Adrenal gland (tissue), 12 donors: ENCODE results near the gene C3AR1. TPM values are rescaled to one million over a fixed set of nuclear protein-coding genes. Genes with fewer than 3 reads are reported as not detected.
"Not testable (repeated sequence)": the region's sequence is repeated elsewhere in the genome, so short reads cannot be mapped to it uniquely, and the experiment has no call there.

ENCODE experiments used
- DNase-seq, 7 donors: peaks; one replicate each; pipeline ENCODE4 v3.0.0-alpha.2; 2019 to 2020
- H3K27ac ChIP-seq, 5 donors: fragments of 200-600 bp; sonication (generic) in 4 of 5; 1 replicate in 3 of 5; 2 replicates in 2 of 5; pipeline versions ENCODE4 v1.5.1 to v1.8.0; 2016 to 2020; ENCODE audit warnings: mild to moderate bottlenecking in 1 of 5
- H3K27me3 ChIP-seq: fragments of 200-600 bp; 2 replicates; pipeline ENCODE4 v1.8.0; 2021
- H3K36me3 ChIP-seq, 2 donors: fragments of 200-600 bp; replicated peaks in 1 of 2; 1 replicate in 1 of 2; 2 replicates in 1 of 2; pipeline versions ENCODE4 v1.5.1 to v1.8.0; 2018 to 2022
- H3K4me1 ChIP-seq, 2 donors: fragments of 200-600 bp; replicated peaks in 1 of 2; 1 replicate in 1 of 2; 2 replicates in 1 of 2; pipeline versions ENCODE4 v1.5.1 to v1.8.0; 2018 to 2021
- H3K4me3 ChIP-seq, 4 donors: fragments of 200-600 bp; sonication (generic) in 3 of 4; one replicate each; pipeline ENCODE4 v1.5.1; 2016 to 2018
- H3K9me3 ChIP-seq, 3 donors: fragments of 200-600 bp; sonication (generic) in 1 of 3; replicated peaks in 1 of 3; 1 replicate in 2 of 3; 2 replicates in 1 of 3; pipeline versions ENCODE4 v1.5.1 to v1.8.0; 2016 to 2021
- CTCF ChIP-seq, 6 experiments: fragments of 450-650 bp in 4 of 6; fragments of 200-600 bp in 2 of 6; sonication (generic) in 1 of 6; IDR thresholded peaks; 1 replicate in 5 of 6; 2 replicates in 1 of 6; pipeline versions ENCODE4 v1.5.1 to v1.8.0; 2016 to 2021; ENCODE audit warnings: antibody characterized with exemption in 6 of 6, mild to moderate bottlenecking in 2 of 6, moderate library complexity in 1 of 6
- POLR2A ChIP-seq, 2 donors: fragments of 450-650 bp; IDR thresholded peaks; one replicate each; pipeline ENCODE4 v1.6.1; 2017; ENCODE audit warnings: antibody characterized with exemption in 2 of 2, mild to moderate bottlenecking in 2 of 2, moderate library complexity in 1 of 2
- WGBS, 4 donors: extraction: QIAGEN DNeasy Blood & Tissue Kit in 2 of 4; methylation state at CpG; one replicate each; pipeline versions ENCODE4 v1.1.5 to v1.1.7; 2013 to 2017; 5-methylcytosine and 5-hydroxymethylcytosine counted together
- intact Hi-C, 2 donors: fragments of 100-400 bp; cut with DNase I; formaldehyde crosslinking; loops; one replicate each; pipeline versions ENCODE4 v1.14.1 to v1.15.0; 2022 to 2023
- polyA plus RNA-seq, 3 donors: library from polyadenylated mRNA; stranded (reverse); fragments of 200-250 nt in 2 of 3; fragments of 350-450 nt in 1 of 3; fragmentation: Illumina TruSeq in 1 of 3; extraction: RNeasy Lipid Tissue Mini Kit (QIAGEN cat#74804) in 1 of 3; gene quantifications; one replicate each; pipeline ENCODE4 v1.2.3, GENCODE V29; 2013 to 2014
- total RNA-seq, 9 donors: library from RNA; depleted of rRNA in 4 of 9; stranded (reverse); fragments of >200 nt in 4 of 9; fragments of 120-200 nt in 1 of 9; fragmentation: NEBNext Ultra II Directional in 1 of 9; extraction: Animal tissue kit (Norgen Biotek cat#: 25700) in 1 of 9; gene quantifications; one replicate each; pipeline versions ENCODE4 v1.1.0 to v1.2.4, GENCODE V29; 2013 to 2023
- donor health status: healthy with polysubstance abuse.
- donor health status: Bipolar disorder and iron deficiency.
- donor health status: DM: yes; HTN: yes; CAD: no.
- donor health status: DM: no; HTN: no; CAD: no.
- donor health status: DM: no; HTN: no; CAD: no.
- donor health status: DM: yes; HTN: yes; CAD: no.

Gene C3AR1
- total and polyA plus RNA-seq, 12 donors = 3.3 to 40.3 (median 20.1) TPM

DNA sequence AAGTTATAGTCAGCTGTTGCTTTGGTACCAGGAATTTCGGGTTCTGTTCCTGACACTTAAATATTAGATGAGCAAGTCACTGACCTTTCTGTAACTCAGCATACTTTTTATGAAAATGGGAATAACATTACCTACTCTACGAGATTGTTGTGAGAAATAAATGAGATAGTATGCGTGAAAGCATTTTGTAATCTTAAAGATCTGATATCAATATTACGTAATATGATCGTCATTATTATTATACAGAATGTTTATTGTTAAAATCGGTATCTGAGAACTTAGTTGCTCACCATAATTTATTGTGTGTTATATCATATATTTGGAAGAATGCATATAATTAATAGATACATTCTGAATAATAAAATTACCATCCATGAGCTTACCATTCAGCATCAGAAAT lies 9.8 kb upstream of the C3AR1 start:
- H3K27ac ChIP-seq = no peak overlapping the region
- TF ChIP-seq POLR2A (IDR thresholded peaks at IDR 0.05) (no peak), CTCF (IDR thresholded peaks at IDR 0.05) (no peak)
- WGBS, 4 donors = 76 to 84% (median 79%) methylated on average over 6 of the region's 6 CpGs
- no peak for DNase-seq
- no peaks in the 10 kb centered on the region for H3K9me3 ChIP-seq
- no peaks in the 10 kb centered on the region for H3K27me3 ChIP-seq
- H3K36me3 ChIP-seq = no peaks in the 10 kb centered on the region
- intact Hi-C loops = no loop called here
- peaks cover 5 to 14% of the 10 kb centered on the region in 2 donors for H3K4me1 ChIP-seq
- no peak overlapping the region for H3K4me3 ChIP-seq

DNA sequence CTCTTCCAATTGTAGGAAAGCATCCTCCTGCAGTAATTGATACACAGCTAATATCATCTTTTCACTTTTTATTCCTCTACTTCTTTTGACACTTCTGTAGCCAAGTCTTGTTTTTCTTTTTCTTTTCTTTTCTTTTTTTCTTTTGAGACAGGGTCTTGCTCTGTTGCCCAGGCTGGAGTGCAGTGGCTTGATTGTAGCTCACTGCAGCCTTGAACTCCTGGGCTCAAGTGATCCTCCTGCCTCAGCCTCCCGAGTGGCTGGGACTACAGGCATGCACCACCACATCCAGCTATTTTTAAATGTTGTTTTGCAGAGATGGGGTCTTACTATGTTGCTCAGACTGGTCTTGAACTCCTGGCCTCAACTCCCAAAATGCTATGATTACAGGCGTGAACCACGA lies 5.7 kb upstream of the C3AR1 start:
- H3K27ac ChIP-seq, H3K9me3 ChIP-seq, H3K27me3 ChIP-seq, intact Hi-C loops, H3K4me1 ChIP-seq, DNase-seq, H3K4me3 ChIP-seq, H3K36me3 ChIP-seq: not testable (repeated sequence)
- 80 to 90% (median 85%) methylated on average over 3 of the region's 3 CpGs for WGBS, 4 donors

DNA sequence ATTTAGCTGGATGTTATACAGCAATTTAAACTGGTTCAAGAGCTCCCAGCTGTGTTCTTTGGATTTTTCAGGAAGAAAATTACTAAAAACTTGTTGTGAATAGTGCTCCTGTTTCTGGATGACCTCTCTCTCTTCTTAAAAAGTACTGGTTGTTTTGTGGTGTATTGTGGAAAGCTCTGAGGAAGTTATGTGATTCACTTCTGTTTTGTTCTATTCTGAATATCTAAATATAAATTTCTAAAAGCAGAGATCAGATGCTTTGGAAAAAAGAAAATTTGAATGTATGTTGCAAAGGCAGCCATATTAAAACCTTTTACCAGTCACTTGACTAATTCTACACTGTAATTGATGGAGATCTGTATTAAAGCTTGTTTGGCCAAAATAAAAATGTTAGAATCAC lies 3.4 kb upstream of the C3AR1 start:
- TF ChIP-seq POLR2A (IDR thresholded peaks at IDR 0.05) (no peak), CTCF (IDR thresholded peaks at IDR 0.05) (no peak)
- no peaks in the 10 kb centered on the region for H3K27me3 ChIP-seq
- H3K9me3 ChIP-seq = no peaks in the 10 kb centered on the region
- H3K4me1 ChIP-seq = no peaks in the 10 kb centered on the region
- H3K4me3 ChIP-seq = no peak overlapping the region
- intact Hi-C loops = no loop called here
- DNase-seq = no peak
- no peaks in the 10 kb centered on the region for H3K36me3 ChIP-seq
- H3K27ac ChIP-seq = peak overlapping the region in 1 of 5 donors; percentile 77

GRCh38 chr12:8064131-8064530 lies 2.0 kb downstream of the C3AR1 start:
- H3K36me3 ChIP-seq = no peaks in the 10 kb centered on the region
- no peaks in the 10 kb centered on the region for H3K9me3 ChIP-seq
- peak overlapping the region in 1 of 4 donors; percentile 25 for H3K4me3 ChIP-seq
- DNase-seq = no peak
- intact Hi-C loops = no loop called here
- TF ChIP-seq POLR2A (IDR thresholded peaks at IDR 0.05) = no peak
- TF ChIP-seq CTCF (IDR thresholded peaks at IDR 0.05) = no peak
- H3K27me3 ChIP-seq = no peaks in the 10 kb centered on the region
- peak overlapping the region in 1 of 5 donors; percentile 46 for H3K27ac ChIP-seq
- no peaks in the 10 kb centered on the region for H3K4me1 ChIP-seq

- H3K36me3 ChIP-seq = peaks cover 0 to 16% of the 10 kb centered on the region in 2 donors
- no peak for DNase-seq
- 74 to 87% (median 78%) methylated on average over 6 of the region's 6 CpGs for WGBS, 4 donors
- H3K4me3 ChIP-seq = no peak overlapping the region
- no peaks in the 10 kb centered on the region for H3K27me3 ChIP-seq
- H3K9me3 ChIP-seq = no peaks in the 10 kb centered on the region
- TF ChIP-seq POLR2A (IDR thresholded peaks at IDR 0.05) (no peak), CTCF (IDR thresholded peaks at IDR 0.05) (no peak)
- H3K27ac ChIP-seq = peak overlapping the region in 2 of 5 donors; percentile 7 to 18
- intact Hi-C loops = no loop called here
- no peaks in the 10 kb centered on the region for H3K4me1 ChIP-seq
These were observed 7.7 kb downstream of the C3AR1 start for GRCh38 chr12:8058506-8058905.
